GM12878 (cell line): ENCODE measurements around the gene CLEC2L. TPM values are rescaled to one million over a fixed set of nuclear protein-coding genes. Genes with fewer than 3 reads are reported as not detected.

ENCODE experiments used
- ATAC-seq: fragments of 200-7000 bp; cut with Tn5 transposase; 3 replicates; pipeline ENCODE4 v1.9.1; 2020; ENCODE audit warnings: mild to moderate bottlenecking, moderate library complexity
- BruUV-seq: library from RNA; stranded (reverse); fragments of 400-500 nt; replicated peaks from 2 replicates; lab custom pipeline; 2021; lab: Mats Ljungman, UMichigan
- CTCF ChIA-PET: fragments of 300-600 bp; sonication (Branson Sonifier 250); formaldehyde crosslinking; extraction: SDS; loops from one replicate; lab custom pipeline; 2021; ENCODE audit warnings: inconsistent platforms; lab: Yijun Ruan, JAX
- POLR2A ChIA-PET: fragments of 350-600 bp; formaldehyde crosslinking; extraction: SDS; loops from one replicate; lab custom pipeline; 2021; ENCODE audit warnings: inconsistent platforms; lab: Charles Lee
- RAD21 ChIA-PET: fragments of 300-600 bp; sonication (Branson Sonifier 250); formaldehyde crosslinking; loops from one replicate; lab custom pipeline; 2023; ENCODE audit warnings: antibody characterized with exemption; ENCODE audit not compliant: unreplicated experiment; lab: Charles Lee
- SMC1A ChIA-PET: fragments of 300-600 bp; sonication (Branson Sonifier 250); formaldehyde crosslinking; loops from one replicate; lab custom pipeline; 2023; ENCODE audit not compliant: unreplicated experiment, uncharacterized antibody; lab: Charles Lee
- DNase-seq: peaks from one replicate; pipeline ENCODE4 v3.0.0-alpha.2; 2011; ENCODE audit warnings: low read depth, low spot score
- FAIRE-seq: peaks from 3 replicates; lab custom pipeline; 2011; peaks lifted over from hg19 to GRCh38; lab: Jason Lieb, UNC
- H2AFZ ChIP-seq: 2 replicates; pipeline ENCODE4 v1.6.0; 2011; ENCODE audit warnings: low read depth, low read length, control low read depth; ENCODE audit not compliant: control insufficient read depth
- H3K27ac ChIP-seq: 2 replicates; pipeline ENCODE4 v1.5.1; 2011; ENCODE audit warnings: control low read depth; ENCODE audit not compliant: control insufficient read depth, insufficient read depth
- H3K27me3 ChIP-seq, 2 experiments: replicated peaks in 1 of 2; 2 replicates each; pipeline versions ENCODE4 v1.6.0 to v1.6.1; 2011; ENCODE audit warnings: low read length in 1 of 2; ENCODE audit not compliant: control insufficient read depth in 2 of 2, insufficient read depth in 2 of 2
- H3K36me3 ChIP-seq, 2 experiments: 2 replicates each; pipeline ENCODE4 v1.5.1; 2011; ENCODE audit warnings: low read length in 1 of 2; ENCODE audit not compliant: control insufficient read depth in 2 of 2, insufficient read depth in 2 of 2
- H3K4me1 ChIP-seq: 2 replicates; pipeline ENCODE4 v1.6.1; 2011; ENCODE audit warnings: mild to moderate bottlenecking, low read length, moderate library complexity, mixed read lengths; ENCODE audit not compliant: control insufficient read depth, insufficient read depth
- H3K4me2 ChIP-seq: 2 replicates; pipeline ENCODE4 v1.6.0; 2011; ENCODE audit warnings: control low read depth; ENCODE audit not compliant: control insufficient read depth, insufficient read depth
- H3K4me3 ChIP-seq: fragments of 200-600 bp; sonication (generic); 2 replicates; pipeline ENCODE4 v1.5.1; 2016
- H3K79me2 ChIP-seq: 2 replicates; pipeline ENCODE4 v1.6.0; 2011; ENCODE audit warnings: low read length; ENCODE audit not compliant: control insufficient read depth, insufficient read depth
- H3K9ac ChIP-seq: 2 replicates; pipeline ENCODE4 v1.8.0; 2011; ENCODE audit warnings: low read length, control low read depth, mixed read lengths; ENCODE audit not compliant: control insufficient read depth, insufficient read depth
- H3K9me3 ChIP-seq: replicated peaks from 3 replicates; pipeline ENCODE4 v1.5.1; 2011; ENCODE audit warnings: mild to moderate bottlenecking, low read length; ENCODE audit not compliant: control insufficient read depth, insufficient read depth
- H4K20me1 ChIP-seq: 2 replicates; pipeline ENCODE4 v1.6.0; 2011; ENCODE audit not compliant: control insufficient read depth, insufficient read depth
- EGR1 ChIP-seq, 2 experiments: IDR thresholded peaks; 1 replicate in 1 of 2; 2 replicates in 1 of 2; pipeline ENCODE4 v1.6.1; 2011 to 2012; ENCODE audit warnings: low read depth in 2 of 2, low read length in 2 of 2, borderline replicate concordance in 1 of 2, mild to moderate bottlenecking in 1 of 2, moderate library complexity in 1 of 2
- IRF5 ChIP-seq: fragments of 450-650 bp; IDR thresholded peaks from 2 replicates; pipeline ENCODE4 v1.6.1; 2017; ENCODE audit warnings: borderline replicate concordance
- NFYB ChIP-seq: IDR thresholded peaks from 2 replicates; pipeline ENCODE4 v1.6.1; 2011; ENCODE audit warnings: low read depth, mild to moderate bottlenecking, low read length, improper control_type of control experiment, moderate library complexity; ENCODE audit not compliant: insufficient read depth
- PKNOX1 ChIP-seq: fragments of 450-650 bp; IDR thresholded peaks from 2 replicates; pipeline ENCODE4 v1.6.1; 2016; ENCODE audit warnings: mild to moderate bottlenecking
- POLR2A ChIP-seq: IDR thresholded peaks from 2 replicates; pipeline ENCODE4 v1.6.1; 2011; ENCODE audit warnings: low read depth, mild to moderate bottlenecking, low read length
- POLR2AphosphoS2 ChIP-seq: IDR thresholded peaks from 2 replicates; pipeline ENCODE4 v1.6.1; 2011; ENCODE audit warnings: low read depth, mild to moderate bottlenecking, low read length, improper control_type of control experiment, moderate library complexity
- RAD21 ChIP-seq: IDR thresholded peaks from 2 replicates; pipeline ENCODE4 v1.6.1; 2011; ENCODE audit warnings: mild to moderate bottlenecking, low read depth, low read length, moderate library complexity; ENCODE audit not compliant: insufficient read depth
- RAD51 ChIP-seq: fragments of 450-650 bp; IDR thresholded peaks from 2 replicates; pipeline ENCODE4 v1.6.1; 2016; ENCODE audit warnings: moderate library complexity, mild to moderate bottlenecking, inconsistent platforms
- RB1 ChIP-seq: fragments of 450-650 bp; formaldehyde crosslinking; IDR thresholded peaks from 2 replicates; pipeline ENCODE4 v1.6.1; 2017; ENCODE audit warnings: mild to moderate bottlenecking, borderline replicate concordance
- RUNX3 ChIP-seq: IDR thresholded peaks from 2 replicates; pipeline ENCODE4 v1.6.1; 2012; ENCODE audit warnings: low read length, inconsistent platforms
- SPI1 ChIP-seq: IDR thresholded peaks from 2 replicates; pipeline ENCODE4 v1.6.1; 2011; ENCODE audit warnings: low read depth, mild to moderate bottlenecking, low read length, moderate library complexity, borderline replicate concordance; ENCODE audit not compliant: insufficient read depth
- TCF12 ChIP-seq: IDR thresholded peaks from 2 replicates; pipeline ENCODE4 v1.6.1; 2011; ENCODE audit warnings: low read depth, mild to moderate bottlenecking, low read length
- TCF7 ChIP-seq: IDR thresholded peaks from 2 replicates; pipeline ENCODE4 v1.6.1; 2014; ENCODE audit warnings: antibody characterized with exemption, borderline replicate concordance
- ZBTB33 ChIP-seq: fragments of 450-650 bp; IDR thresholded peaks from 2 replicates; pipeline ENCODE4 v1.6.1; 2017; ENCODE audit warnings: mild to moderate bottlenecking
- WGBS: methylation state at CpG from one replicate; pipeline ENCODE4 v1.1.6; 2016; ENCODE audit warnings: low lambda C conversion rate; ENCODE audit not compliant: insufficient replicate concordance, insufficient coverage; ENCODE audit errors: missing lambda C conversion rate; 5-methylcytosine and 5-hydroxymethylcytosine counted together
- in situ Hi-C: fragments of 300-500 bp; cut with MboI; formaldehyde crosslinking; loops from 9 replicates; pipeline ENCODE4 v1.14.3; 2018; ENCODE audit warnings: mixed read lengths
- intact Hi-C: fragments of 100-400 bp; cut with micrococcal nuclease; formaldehyde crosslinking; loops from one replicate; pipeline ENCODE4 v1.14.2; 2022; ENCODE audit not compliant: unreplicated experiment
- polyA plus RNA-seq, 11 experiments: library from polyadenylated mRNA; depleted of rRNA in 4 of 11; unstranded in 6 of 11; stranded (reverse) in 5 of 11; fragments of >200 nt; fragmentation: Nextera tagmentation in 4 of 11; fragmentation: Illumina TruSeq in 1 of 11; extraction: Ambion mirVana in 4 of 11; extraction: Trizol in 1 of 11; gene quantifications; 1 replicate in 1 of 11; 2 replicates in 10 of 11; pipeline versions ENCODE4 v1.2.1 to v1.2.3, GENCODE V29; 2011 to 2016; ENCODE audit warnings: inconsistent platforms in 2 of 11, missing spikeins in 2 of 11, low read depth in 1 of 11
- total RNA-seq, 4 experiments: library from RNA; depleted of rRNA in 3 of 4; stranded (reverse); fragments of >200 nt in 3 of 4; fragmentation: Illumina TruSeq in 1 of 4; extraction: Trizol in 1 of 4; gene quantifications; 2 replicates each; pipeline versions ENCODE4 v1.2.1 to v1.2.3, GENCODE V29; 2013 to 2021

Gene CLEC2L
- total and polyA plus RNA-seq, 10 of the 15 experiments (the other 5 are each of a cell fraction or from before 2014, with no cell fraction given), result not detected

- no peaks in the 10 kb centered on the region for H3K27me3 ChIP-seq
- no peak overlapping the region for H2AFZ ChIP-seq
- SMC1A ChIA-PET, result no interaction called here
- 90% methylated on average over 5 of the region's 5 CpGs for WGBS
- TF ChIP-seq EGR1 (IDR thresholded peaks at IDR 0.05; ENCODE audit: borderline replicate concordance in 1 of 2, low read depth in 2 of 2, low read length in 2 of 2), result no peak
- TF ChIP-seq IRF5, result no peak
- no peak for TF ChIP-seq NFYB
- TF ChIP-seq RUNX3, result no peak
- TF ChIP-seq RAD21, result no peak
- no peak for TF ChIP-seq PKNOX1
- no peak for TF ChIP-seq POLR2A
- TF ChIP-seq ZBTB33, result no peak
- TF ChIP-seq POLR2AphosphoS2, result no peak
- TF ChIP-seq RB1, result no peak
- TF ChIP-seq TCF7, result no peak
- no peak for TF ChIP-seq SPI1
- no peak for TF ChIP-seq RAD51
- no peak for TF ChIP-seq TCF12
- TF ChIP-seq, all 136 proteins: peak for 0
- ChIA-PET RAD21 (no interaction called here), CTCF (interaction anchor here (1.0 to 1.7 kb wide), 3 partner anchors 13 to 136 kb away, joined by 3 to 4 read pairs (median 3); no protein-coding TSS in a partner anchor), POLR2A (no interaction called here)
- Histone ChIP-seq H3K9me3 (no peaks in the 10 kb centered on the region), H3K4me1 (no peaks in the 10 kb centered on the region), H3K4me2 (no peak overlapping the region), H3K27ac (no peak overlapping the region), H3K36me3 (peaks cover 0 to 3% of the 10 kb centered on the region in 2 experiments), H4K20me1 (no peaks in the 10 kb centered on the region), H3K79me2 (no peaks in the 10 kb centered on the region), H3K9ac (no peak overlapping the region), H3K4me3 (no peak overlapping the region)
- no TSS peak for BruUV-seq
- intact Hi-C loops, result no loop called here
- ATAC-seq (no peak), DNase-seq (no peak), FAIRE-seq (no peak)
- in situ Hi-C loops, result no loop called here
These were observed 47.1 kb downstream of the CLEC2L start for GRCh38 chr7:139570626-139571025.
